CD8-positive, alpha-beta memory T cell (primary cell): ENCODE measurements around the gene DNAJC15. TPM values are rescaled to one million over a fixed set of nuclear protein-coding genes. Genes with fewer than 3 reads are reported as not detected.

Experiments used
- CTCF ChIA-PET: fragments of 350-600 bp; sonication (Branson Sonifier 250); formaldehyde crosslinking; loops from one replicate; lab custom pipeline; 2021; ENCODE audit warnings: antibody characterized with exemption; lab: Charles Lee
- POLR2A ChIA-PET: fragments of 350-600 bp; sonication (Branson Sonifier 250); formaldehyde crosslinking; loops from one replicate; lab custom pipeline; 2021; ENCODE audit warnings: antibody characterized with exemption; lab: Charles Lee
- DNase-seq, 5 donors: peaks; one replicate each; pipeline versions ENCODE4 v3.0.0 to v3.0.0-alpha.2; 2020 to 2022; ENCODE audit warnings: mixed read lengths in 1 of 5
- H3K27ac ChIP-seq: one replicate; pipeline ENCODE4 v1.7.0; 2013; ENCODE audit warnings: low read depth, mild to moderate bottlenecking, low read length, moderate library complexity
- H3K27me3 ChIP-seq: 2 replicates; pipeline ENCODE4 v1.7.0; 2013; ENCODE audit warnings: low read length, mild to moderate bottlenecking; ENCODE audit not compliant: insufficient read depth, poor library complexity, severe bottlenecking
- H3K36me3 ChIP-seq: 2 replicates; pipeline ENCODE4 v1.7.0; 2013; ENCODE audit warnings: mild to moderate bottlenecking, low read length, moderate library complexity; ENCODE audit not compliant: insufficient read depth
- H3K4me1 ChIP-seq: 2 replicates; pipeline ENCODE4 v1.7.0; 2013; ENCODE audit warnings: mild to moderate bottlenecking, low read length, moderate library complexity; ENCODE audit not compliant: insufficient read depth
- H3K4me3 ChIP-seq: 2 replicates; pipeline ENCODE4 v1.7.0; 2013; ENCODE audit warnings: mild to moderate bottlenecking, low read length
- H3K9me3 ChIP-seq: 2 replicates; pipeline ENCODE4 v1.7.0; 2013; ENCODE audit warnings: mild to moderate bottlenecking, low read length
- H3K27ac Mint-ChIP-seq, 8 donors: one replicate each; pipeline ENCODE4 v1.8.0; 2020 to 2021; ENCODE audit warnings: mixed read lengths in 8 of 8, mild to moderate bottlenecking in 6 of 8, inconsistent platforms in 3 of 8, moderate library complexity in 3 of 8
- H3K27me3 Mint-ChIP-seq, 2 donors: one replicate each; pipeline ENCODE4 v1.8.0; 2020 to 2021; ENCODE audit warnings: mixed read lengths in 2 of 2, mild to moderate bottlenecking in 1 of 2, moderate library complexity in 1 of 2
- H3K36me3 Mint-ChIP-seq, 3 donors: one replicate each; pipeline ENCODE4 v1.8.0; 2020 to 2021; ENCODE audit warnings: mixed read lengths in 3 of 3, inconsistent platforms in 1 of 3, mild to moderate bottlenecking in 1 of 3
- H3K4me1 Mint-ChIP-seq, 3 donors: one replicate each; pipeline ENCODE4 v1.8.0; 2020 to 2021; ENCODE audit warnings: mixed read lengths in 3 of 3, inconsistent platforms in 1 of 3, mild to moderate bottlenecking in 1 of 3
- H3K4me3 Mint-ChIP-seq, 7 donors: one replicate each; pipeline ENCODE4 v1.8.0; 2020 to 2021; ENCODE audit warnings: mixed read lengths in 7 of 7, mild to moderate bottlenecking in 6 of 7, moderate library complexity in 4 of 7, inconsistent platforms in 2 of 7
- H3K9me3 Mint-ChIP-seq, 5 donors: one replicate each; pipeline ENCODE4 v1.8.0; 2020 to 2022; ENCODE audit warnings: mixed read lengths in 5 of 5, mild to moderate bottlenecking in 3 of 5, moderate library complexity in 2 of 5, inconsistent platforms in 1 of 5
- polyA plus RNA-seq: library from polyadenylated mRNA; unstranded; fragments of 300-500 nt; fragmentation: Illumina TruSeq; gene quantifications from one replicate; pipeline ENCODE4 v1.2.3, GENCODE V29; 2021
- total RNA-seq, 2 experiments: library from RNA; stranded (reverse); gene quantifications; one replicate each; pipeline ENCODE4 v1.2.3, GENCODE V29; 2021

DNAJC15 gene
- total and polyA plus RNA-seq, 3 experiments from 2014 or later = 13.2 to 13.7 (median 13.6) TPM

DNA sequence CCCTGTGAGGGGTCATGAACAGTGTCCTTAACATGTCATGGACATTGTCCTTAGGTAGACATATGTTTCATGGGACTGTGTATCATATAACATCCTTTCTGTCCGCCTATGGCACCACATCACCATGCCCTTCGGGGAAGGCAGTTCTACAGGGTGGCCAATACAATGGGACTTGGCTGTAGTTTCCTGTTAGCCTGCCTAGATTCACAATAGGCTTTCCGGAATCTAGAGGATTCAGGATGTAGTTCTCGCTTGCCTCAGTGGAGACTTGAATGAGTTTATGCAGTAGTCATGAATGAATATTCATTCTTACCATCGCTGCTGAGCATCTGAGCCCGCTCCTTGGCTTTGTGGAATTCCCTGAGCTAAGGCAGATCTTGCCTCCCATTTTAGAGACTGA, 100.5 kb downstream of the DNAJC15 start:
- H3K36me3 Mint-ChIP-seq = no peaks in the 10 kb centered on the region
- POLR2A ChIA-PET = no interaction called here
- CTCF ChIA-PET = no interaction called here
- peaks cover 0 to 31% of the 10 kb centered on the region in 2 donors for H3K27me3 Mint-ChIP-seq
- no peak overlapping the region for H3K4me3 Mint-ChIP-seq
- Histone ChIP-seq H3K4me1 (peaks cover 7% of the 10 kb centered on the region), H3K27me3 (peaks cover 3% of the 10 kb centered on the region), H3K27ac (no peak overlapping the region), H3K9me3 (no peaks in the 10 kb centered on the region), H3K36me3 (no peaks in the 10 kb centered on the region), H3K4me3 (no peak overlapping the region)
- no peaks in the 10 kb centered on the region for H3K9me3 Mint-ChIP-seq
- peaks cover 12 to 13% (median 12%) of the 10 kb centered on the region in 3 donors for H3K4me1 Mint-ChIP-seq
- no peak overlapping the region for H3K27ac Mint-ChIP-seq
- no peak for DNase-seq

DNA sequence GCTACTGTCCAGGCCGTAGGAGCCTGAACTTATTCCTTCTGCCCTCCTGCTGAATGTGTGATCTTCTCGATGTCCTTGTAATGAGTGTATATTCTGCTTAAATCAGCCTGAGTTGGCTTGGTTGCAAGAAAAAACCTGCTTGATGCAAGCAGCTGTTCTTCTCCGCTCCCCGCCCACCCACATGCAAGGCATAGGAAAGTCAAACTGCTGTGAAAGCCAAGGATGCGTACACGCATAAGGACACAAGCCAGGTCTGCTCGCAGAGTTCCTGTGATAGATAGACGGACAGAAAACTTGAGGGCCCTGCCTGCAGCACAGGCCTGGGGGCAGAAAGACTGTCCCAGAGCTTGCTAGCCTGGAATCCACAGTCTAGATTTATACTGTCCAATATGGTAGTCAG, 101.1 kb downstream of the DNAJC15 start:
- DNase-seq = no peak
- no peaks in the 10 kb centered on the region for H3K9me3 ChIP-seq
- peaks cover 12 to 13% (median 12%) of the 10 kb centered on the region in 3 donors for H3K4me1 Mint-ChIP-seq
- H3K27me3 Mint-ChIP-seq = peaks cover 0 to 32% of the 10 kb centered on the region in 2 donors
- POLR2A ChIA-PET = no interaction called here
- H3K4me1 ChIP-seq = peaks cover 7% of the 10 kb centered on the region
- peaks cover 4% of the 10 kb centered on the region for H3K27me3 ChIP-seq
- no peaks in the 10 kb centered on the region for H3K36me3 Mint-ChIP-seq
- no peak overlapping the region for H3K4me3 ChIP-seq
- H3K9me3 Mint-ChIP-seq = no peaks in the 10 kb centered on the region
- H3K27ac Mint-ChIP-seq = no peak overlapping the region
- no peaks in the 10 kb centered on the region for H3K36me3 ChIP-seq
- CTCF ChIA-PET = no interaction called here
- H3K27ac ChIP-seq = no peak overlapping the region
- no peak overlapping the region for H3K4me3 Mint-ChIP-seq

DNA sequence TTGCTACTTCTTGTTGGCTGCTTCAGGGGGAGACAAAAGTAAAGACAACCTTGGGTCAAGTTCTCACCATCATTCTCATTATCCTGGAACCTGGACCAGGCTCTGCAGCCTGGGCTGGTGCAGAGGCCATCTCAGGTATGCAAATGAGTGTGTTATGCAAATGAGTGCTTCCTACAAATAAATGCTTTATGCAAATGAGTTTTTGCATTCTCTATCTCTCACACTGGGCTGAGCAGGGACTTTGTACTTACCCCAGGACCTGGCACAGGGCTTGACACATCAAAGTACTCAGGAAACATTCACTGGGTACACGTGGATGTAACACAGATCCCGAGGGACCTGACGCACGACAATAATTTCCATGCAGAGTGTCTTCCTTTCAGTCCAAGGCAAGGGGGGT, 103.0 kb downstream of the DNAJC15 start:
- peaks cover 0 to 30% of the 10 kb centered on the region in 2 donors for H3K27me3 Mint-ChIP-seq
- no peak overlapping the region for H3K4me3 Mint-ChIP-seq
- ChIA-PET CTCF (no interaction called here), POLR2A (no interaction called here)
- H3K9me3 Mint-ChIP-seq = no peaks in the 10 kb centered on the region
- no peaks in the 10 kb centered on the region for H3K36me3 ChIP-seq
- no peak for DNase-seq
- H3K4me1 Mint-ChIP-seq = peaks cover 12 to 13% (median 12%) of the 10 kb centered on the region in 3 donors
- peaks cover 7% of the 10 kb centered on the region for H3K4me1 ChIP-seq
- no peak overlapping the region for H3K4me3 ChIP-seq
- no peak overlapping the region for H3K27ac Mint-ChIP-seq
- H3K36me3 Mint-ChIP-seq = no peaks in the 10 kb centered on the region
- H3K9me3 ChIP-seq = no peaks in the 10 kb centered on the region
- H3K27me3 ChIP-seq = peaks cover 4% of the 10 kb centered on the region
- H3K27ac ChIP-seq = no peak overlapping the region

DNA sequence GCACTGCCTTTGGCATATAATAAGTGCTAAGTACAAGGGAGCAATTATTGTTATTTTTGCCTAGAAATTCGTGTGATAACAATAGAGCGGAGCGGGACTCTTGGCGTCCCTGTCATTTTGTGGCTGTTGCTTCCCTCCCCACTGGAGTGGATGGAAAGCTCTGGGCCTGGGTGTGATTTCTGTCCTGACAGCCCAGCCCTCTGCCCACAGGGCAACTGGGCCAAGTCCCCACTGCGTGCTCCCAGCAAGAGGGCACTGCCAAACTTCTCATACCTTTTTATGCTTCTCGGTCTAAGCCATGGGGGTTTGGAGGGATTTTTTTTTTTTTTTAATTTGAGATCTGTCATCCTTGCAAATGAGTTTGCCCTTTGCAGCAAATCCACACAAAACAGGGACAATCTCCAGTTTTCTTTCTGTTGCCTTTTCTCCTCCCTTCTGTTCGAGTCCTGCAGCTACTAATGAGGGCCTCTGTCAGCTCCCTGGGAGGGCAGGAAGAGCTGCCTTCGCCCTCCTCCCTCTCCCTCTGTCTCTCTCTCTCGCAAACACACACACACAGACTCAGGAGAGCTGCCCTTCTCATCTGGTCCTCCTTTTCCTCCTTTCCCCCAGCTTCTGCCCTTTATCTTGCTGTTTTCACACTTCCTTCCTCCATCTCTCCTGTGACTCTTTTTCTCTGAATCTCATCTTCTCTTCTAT, 103.9 kb downstream of the DNAJC15 start:
- Histone ChIP-seq H3K9me3 (no peaks in the 10 kb centered on the region), H3K4me3 (no peak overlapping the region), H3K27me3 (peaks cover 4% of the 10 kb centered on the region), H3K27ac (no peak overlapping the region), H3K4me1 (peaks cover 7% of the 10 kb centered on the region), H3K36me3 (no peaks in the 10 kb centered on the region)
- ChIA-PET CTCF (no interaction called here), POLR2A (no interaction called here)
- H3K27me3 Mint-ChIP-seq = peaks cover 0 to 24% of the 10 kb centered on the region in 2 donors
- H3K4me3 Mint-ChIP-seq = no peak overlapping the region
- DNase-seq = no peak
- peak overlapping the region in 4 of 8 donors; percentile 0 to 19 (median 6) for H3K27ac Mint-ChIP-seq
- H3K36me3 Mint-ChIP-seq = no peaks in the 10 kb centered on the region
- peaks cover 12 to 13% (median 12%) of the 10 kb centered on the region in 3 donors for H3K4me1 Mint-ChIP-seq
- no peaks in the 10 kb centered on the region for H3K9me3 Mint-ChIP-seq

DNA sequence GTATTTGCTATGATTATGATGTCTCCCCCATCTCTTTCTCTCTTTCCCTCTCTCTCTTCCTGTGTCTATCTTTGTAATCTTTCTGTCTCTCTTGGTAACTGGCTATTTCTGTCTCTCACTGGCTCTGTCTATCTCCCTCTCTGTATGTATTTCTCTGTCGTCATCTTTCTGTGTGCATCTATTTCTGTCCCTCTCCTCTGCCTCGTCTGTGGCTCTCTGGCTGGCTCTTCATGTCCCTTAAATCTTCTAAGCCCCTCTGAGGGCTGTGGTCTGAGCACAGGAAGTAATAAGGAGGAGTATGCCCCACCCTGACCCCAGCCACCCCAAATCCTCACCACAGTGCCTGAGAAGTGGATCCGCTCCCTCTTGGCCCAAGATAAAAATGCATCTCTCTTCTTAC, 104.4 kb downstream of the DNAJC15 start:
- H3K27ac ChIP-seq = no peak overlapping the region
- H3K4me3 ChIP-seq = no peak overlapping the region
- DNase-seq = peak in 1 of 5 donors; percentile 5
- Mint-ChIP-seq H3K9me3 (no peaks in the 10 kb centered on the region), H3K27ac (peak overlapping the region in 4 of 8 donors; percentile 0 to 43 (median 3)), H3K27me3 (peaks cover 2 to 23% of the 10 kb centered on the region in 2 donors), H3K4me1 (peaks cover 12 to 13% (median 12%) of the 10 kb centered on the region in 3 donors), H3K4me3 (no peak overlapping the region), H3K36me3 (no peaks in the 10 kb centered on the region)
- CTCF ChIA-PET = no interaction called here
- no peaks in the 10 kb centered on the region for H3K36me3 ChIP-seq
- peaks cover 7% of the 10 kb centered on the region for H3K4me1 ChIP-seq
- H3K27me3 ChIP-seq = peaks cover 4% of the 10 kb centered on the region
- POLR2A ChIA-PET = no interaction called here
- H3K9me3 ChIP-seq = no peaks in the 10 kb centered on the region

DNA sequence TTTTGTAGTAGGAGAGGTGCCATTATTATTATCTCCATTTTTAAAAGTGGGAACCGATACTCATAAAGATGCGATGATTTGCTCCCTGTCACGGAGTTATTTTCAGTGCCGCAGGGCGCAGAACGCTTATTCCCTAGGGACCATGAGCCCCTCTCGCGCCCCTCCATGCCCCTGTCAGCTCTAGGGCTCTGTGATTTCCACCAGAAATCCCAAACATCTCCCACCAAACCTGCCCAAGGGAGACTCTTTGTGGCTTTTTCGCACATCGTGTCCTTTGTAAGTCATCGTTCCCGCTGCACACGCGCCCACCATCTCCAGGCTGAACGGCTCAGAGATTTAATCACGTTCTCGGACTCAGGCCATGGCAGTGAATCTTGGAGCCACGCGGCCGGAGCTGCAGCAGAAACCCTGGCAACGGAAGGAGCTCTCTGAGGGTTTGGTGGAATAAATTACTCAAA, 105.1 kb downstream of the DNAJC15 start:
- Mint-ChIP-seq H3K36me3 (no peaks in the 10 kb centered on the region), H3K4me3 (no peak overlapping the region), H3K4me1 (peaks cover 12 to 13% (median 12%) of the 10 kb centered on the region in 3 donors), H3K9me3 (no peaks in the 10 kb centered on the region), H3K27me3 (peaks cover 3 to 17% of the 10 kb centered on the region in 2 donors), H3K27ac (no peak overlapping the region)
- POLR2A ChIA-PET = no interaction called here
- Histone ChIP-seq H3K4me1 (peaks cover 7% of the 10 kb centered on the region), H3K9me3 (no peaks in the 10 kb centered on the region), H3K27me3 (peaks cover 4% of the 10 kb centered on the region), H3K27ac (no peak overlapping the region), H3K4me3 (no peak overlapping the region), H3K36me3 (no peaks in the 10 kb centered on the region)
- CTCF ChIA-PET = no interaction called here
- DNase-seq = no peak

DNA sequence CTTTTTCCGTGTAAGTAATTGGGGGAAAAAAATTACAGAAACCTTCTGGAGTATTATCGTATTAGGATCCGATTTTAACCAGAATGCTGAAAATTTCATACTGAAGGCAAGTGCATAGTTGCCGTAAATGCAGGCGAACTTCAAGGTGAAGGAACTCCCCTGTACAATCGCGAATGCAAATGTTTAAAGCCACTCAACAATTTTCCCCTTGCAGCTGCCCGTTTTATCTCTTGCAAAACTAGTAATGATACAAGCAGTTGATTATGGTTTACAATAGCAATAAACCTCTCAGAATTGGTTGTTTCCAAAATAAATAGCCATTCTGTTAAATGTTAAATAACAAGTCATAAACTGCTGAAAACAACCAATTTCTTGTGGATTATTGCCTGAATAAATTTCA, 105.7 kb downstream of the DNAJC15 start:
- no peak overlapping the region for H3K4me3 Mint-ChIP-seq
- ChIA-PET POLR2A (no interaction called here), CTCF (interaction anchor here (1.1 kb wide), 1 partner anchor 17 kb away, joined by 3 read pairs; no protein-coding TSS in a partner anchor)
- no peaks in the 10 kb centered on the region for H3K9me3 Mint-ChIP-seq
- H3K36me3 Mint-ChIP-seq = peaks cover 0 to 2% (median 0%) of the 10 kb centered on the region in 3 donors
- H3K4me1 Mint-ChIP-seq = peaks cover 12 to 13% (median 12%) of the 10 kb centered on the region in 3 donors
- H3K27ac Mint-ChIP-seq = no peak overlapping the region
- no peak overlapping the region for H3K27ac ChIP-seq
- H3K4me1 ChIP-seq = peaks cover 7% of the 10 kb centered on the region
- no peaks in the 10 kb centered on the region for H3K9me3 ChIP-seq
- H3K4me3 ChIP-seq = no peak overlapping the region
- H3K27me3 ChIP-seq = peaks cover 4% of the 10 kb centered on the region
- H3K27me3 Mint-ChIP-seq = peaks cover 3 to 15% of the 10 kb centered on the region in 2 donors
- no peaks in the 10 kb centered on the region for H3K36me3 ChIP-seq
- no peak for DNase-seq

DNA sequence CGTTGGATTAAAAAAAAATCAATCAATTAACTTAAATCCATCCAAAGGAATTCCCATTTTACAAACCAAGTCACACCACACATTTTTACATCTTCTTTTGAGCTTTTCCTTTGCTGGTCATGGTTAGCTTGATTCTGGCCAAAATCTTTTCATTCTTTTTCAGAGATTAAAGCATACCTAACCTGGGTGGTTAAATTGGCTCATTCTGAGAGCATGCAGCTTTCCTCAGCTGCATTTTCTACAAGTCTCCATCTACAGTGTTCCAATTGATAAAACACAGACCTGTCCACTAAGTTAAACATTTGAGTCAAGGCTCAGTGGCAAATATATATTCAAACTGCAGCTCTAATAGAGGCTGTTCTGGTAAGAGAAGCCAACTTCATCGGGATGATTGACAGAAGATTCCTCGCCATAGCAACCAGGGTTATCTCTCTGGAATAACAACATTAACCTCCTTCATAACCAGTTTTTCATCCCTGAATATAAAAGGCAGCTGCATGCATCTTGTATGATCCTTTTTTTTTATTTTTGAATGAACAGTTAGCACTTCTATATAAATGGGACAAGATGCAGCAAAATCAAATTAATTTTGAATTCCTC, 106.2 kb downstream of the DNAJC15 start:
- H3K4me1 ChIP-seq = peaks cover 7% of the 10 kb centered on the region
- H3K9me3 Mint-ChIP-seq = no peaks in the 10 kb centered on the region
- H3K36me3 ChIP-seq = no peaks in the 10 kb centered on the region
- peaks cover 4 to 14% of the 10 kb centered on the region in 2 donors for H3K27me3 Mint-ChIP-seq
- H3K4me3 Mint-ChIP-seq = no peak overlapping the region
- no peak overlapping the region for H3K27ac Mint-ChIP-seq
- H3K9me3 ChIP-seq = no peaks in the 10 kb centered on the region
- peaks cover 0 to 3% (median 0%) of the 10 kb centered on the region in 3 donors for H3K36me3 Mint-ChIP-seq
- DNase-seq = no peak
- ChIA-PET POLR2A (no interaction called here), CTCF (interaction anchor here (1.1 kb wide), 1 partner anchor 16 kb away, joined by 3 read pairs; no protein-coding TSS in a partner anchor)
- H3K4me3 ChIP-seq = no peak overlapping the region
- no peak overlapping the region for H3K27ac ChIP-seq
- peaks cover 4% of the 10 kb centered on the region for H3K27me3 ChIP-seq
- H3K4me1 Mint-ChIP-seq = peaks cover 12 to 13% (median 12%) of the 10 kb centered on the region in 3 donors
